SK-N-SH treated with all-trans-retinoic acid at 6 μM for 48 hours (cell line): ENCODE results near the gene SOX6.
"Not testable (repeated sequence)": the region's sequence is repeated elsewhere in the genome, so short reads cannot be mapped to it uniquely, and the experiment has no call there.

ENCODE experiments used
- ATAC-seq: fragments of 200-7000 bp; cut with Tn5 transposase; 3 replicates; pipeline ENCODE4 v1.9.1; 2020; ENCODE audit warnings: mild to moderate bottlenecking, moderate library complexity
- ARNTL ChIP-seq: fragments of 450-650 bp; formaldehyde crosslinking; IDR thresholded peaks from 2 replicates; pipeline ENCODE4 v1.5.0; 2020; ENCODE audit warnings: low read depth, mild to moderate bottlenecking, moderate library complexity, borderline replicate concordance
- BACH2 ChIP-seq: fragments of 250-450 bp; sonication (Bioruptor Pico); IDR thresholded peaks from 2 replicates; pipeline ENCODE4 v1.9.0; 2021; ENCODE audit warnings: mild to moderate bottlenecking, borderline replicate concordance
- CSDC2 ChIP-seq: fragments of 250-450 bp; sonication (Bioruptor Pico); IDR thresholded peaks from 2 replicates; pipeline ENCODE4 v1.5.0; 2020; ENCODE audit warnings: mild to moderate bottlenecking, moderate library complexity
- ESRRG ChIP-seq: fragments of 250-450 bp; sonication (Bioruptor Pico); IDR thresholded peaks from 2 replicates; pipeline ENCODE4 v1.6.1; 2021; ENCODE audit warnings: mild to moderate bottlenecking
- GLIS3 ChIP-seq: fragments of 250-450 bp; sonication (Bioruptor Pico); IDR thresholded peaks from 2 replicates; pipeline ENCODE4 v1.5.0; 2020; ENCODE audit warnings: mild to moderate bottlenecking, moderate library complexity
- ISL1 ChIP-seq: fragments of 250-450 bp; sonication (Bioruptor Pico); IDR thresholded peaks from 2 replicates; pipeline ENCODE4 v2.1.2; 2022; ENCODE audit warnings: mild to moderate bottlenecking, moderate library complexity
- OSR1 ChIP-seq: fragments of 250-450 bp; sonication (Bioruptor Pico); IDR thresholded peaks from 2 replicates; pipeline ENCODE4 v1.8.0; 2022; ENCODE audit warnings: moderate library complexity, mild to moderate bottlenecking, inconsistent platforms
- RARB ChIP-seq: fragments of 250-450 bp; sonication (Bioruptor Pico); IDR thresholded peaks from 2 replicates; pipeline ENCODE4 v1.8.0; 2021; ENCODE audit warnings: mild to moderate bottlenecking, moderate library complexity
- SNAI2 ChIP-seq: fragments of 250-450 bp; sonication (Bioruptor Pico); IDR thresholded peaks from 2 replicates; pipeline ENCODE4 v1.5.0; 2020; ENCODE audit warnings: mild to moderate bottlenecking, moderate library complexity
- TCF4 ChIP-seq: fragments of 250-450 bp; sonication (Bioruptor Pico); IDR thresholded peaks from 2 replicates; pipeline ENCODE4 v1.8.0; 2021; ENCODE audit warnings: mild to moderate bottlenecking, moderate library complexity, borderline replicate concordance
- TOX ChIP-seq: fragments of 250-450 bp; sonication (Bioruptor Pico); IDR thresholded peaks from 2 replicates; pipeline ENCODE4 v1.8.0; 2021; ENCODE audit warnings: mild to moderate bottlenecking, moderate library complexity, borderline replicate concordance
- ZC3H10 ChIP-seq: fragments of 250-450 bp; sonication (Bioruptor Pico); IDR thresholded peaks from 2 replicates; pipeline ENCODE4 v1.5.1; 2021; ENCODE audit warnings: mild to moderate bottlenecking, moderate library complexity
- ZFP30 ChIP-seq: fragments of 450-650 bp; formaldehyde crosslinking; IDR thresholded peaks from 2 replicates; pipeline ENCODE4 v1.5.0; 2022; ENCODE audit warnings: mild to moderate bottlenecking, moderate library complexity
- ZNF565 ChIP-seq: fragments of 450-650 bp; formaldehyde crosslinking; conservative IDR thresholded peaks from 2 replicates; pipeline ENCODE4 v1.5.0; 2020; ENCODE audit warnings: low read depth, mild to moderate bottlenecking, moderate library complexity
- ZNF70 ChIP-seq: fragments of 450-650 bp; formaldehyde crosslinking; IDR thresholded peaks from 2 replicates; pipeline ENCODE4 v1.5.0; 2020; ENCODE audit warnings: mild to moderate bottlenecking, moderate library complexity
- TF ChIP-seq, protein P1 (sequence below): fragments of 250-450 bp; sonication (Bioruptor Pico); IDR thresholded peaks from 2 replicates; pipeline ENCODE4 v1.5.1; 2021; ENCODE audit warnings: mild to moderate bottlenecking, moderate library complexity
- TF ChIP-seq, protein P2 (sequence below): fragments of 250-450 bp; sonication (Bioruptor Pico); IDR thresholded peaks from 2 replicates; pipeline ENCODE4 v1.8.0; 2021; ENCODE audit warnings: low read depth, mild to moderate bottlenecking, moderate library complexity, borderline replicate concordance
- TF ChIP-seq, protein P3 (sequence below): fragments of 250-450 bp; sonication (Bioruptor Pico); IDR thresholded peaks from 2 replicates; pipeline ENCODE4 v1.8.0; 2020; ENCODE audit warnings: mild to moderate bottlenecking, moderate library complexity, borderline replicate concordance
- TF ChIP-seq, protein P4 (sequence below): fragments of 250-450 bp; sonication (Bioruptor Pico); IDR thresholded peaks from 2 replicates; pipeline ENCODE4 v1.5.1; 2020; ENCODE audit warnings: low read depth, mild to moderate bottlenecking, moderate library complexity
- TF ChIP-seq, protein P5 (sequence below): fragments of 250-450 bp; sonication (Bioruptor Pico); IDR thresholded peaks from 2 replicates; pipeline ENCODE4 v1.5.0; 2020; ENCODE audit warnings: mild to moderate bottlenecking, moderate library complexity

The SOX6 gene

DNA sequence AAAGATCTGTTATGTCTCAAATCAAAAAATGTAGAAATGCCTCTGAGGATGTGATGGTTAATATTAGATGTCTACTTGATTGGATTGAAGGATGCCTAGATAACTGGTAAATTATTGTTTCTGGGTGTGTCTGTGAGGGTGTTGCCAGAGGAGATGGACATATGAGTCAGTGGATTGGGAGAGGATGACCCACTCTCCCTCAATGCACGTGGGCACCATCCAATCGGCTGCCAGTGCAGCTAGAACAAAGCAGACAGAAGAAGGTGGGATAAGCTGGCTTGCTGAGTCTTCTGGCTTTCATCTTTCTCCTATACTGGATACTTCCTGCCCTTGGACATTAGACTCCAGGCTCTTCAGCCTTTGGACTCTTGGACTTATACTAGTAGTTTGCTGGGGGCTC, 430.3 kb downstream of the SOX6 start:
- TF ChIP-seq ARNTL (CRISPR knock-in tag) (no peak), CSDC2 (CRISPR knock-in tag) (no peak), GLIS3 (CRISPR knock-in tag) (no peak), ZNF70 (CRISPR knock-in tag) (no peak), OSR1 (CRISPR knock-in tag) (no peak), TCF4 (no peak), SNAI2 (CRISPR knock-in tag) (no peak), ESRRG (CRISPR knock-in tag) (no peak), ZFP30 (no peak), ISL1 (CRISPR knock-in tag) (no peak), BACH2 (no peak), ZNF565 (CRISPR knock-in tag) (no peak), ZC3H10 (CRISPR knock-in tag) (no peak)
- TF ChIP-seq, protein P1, sequence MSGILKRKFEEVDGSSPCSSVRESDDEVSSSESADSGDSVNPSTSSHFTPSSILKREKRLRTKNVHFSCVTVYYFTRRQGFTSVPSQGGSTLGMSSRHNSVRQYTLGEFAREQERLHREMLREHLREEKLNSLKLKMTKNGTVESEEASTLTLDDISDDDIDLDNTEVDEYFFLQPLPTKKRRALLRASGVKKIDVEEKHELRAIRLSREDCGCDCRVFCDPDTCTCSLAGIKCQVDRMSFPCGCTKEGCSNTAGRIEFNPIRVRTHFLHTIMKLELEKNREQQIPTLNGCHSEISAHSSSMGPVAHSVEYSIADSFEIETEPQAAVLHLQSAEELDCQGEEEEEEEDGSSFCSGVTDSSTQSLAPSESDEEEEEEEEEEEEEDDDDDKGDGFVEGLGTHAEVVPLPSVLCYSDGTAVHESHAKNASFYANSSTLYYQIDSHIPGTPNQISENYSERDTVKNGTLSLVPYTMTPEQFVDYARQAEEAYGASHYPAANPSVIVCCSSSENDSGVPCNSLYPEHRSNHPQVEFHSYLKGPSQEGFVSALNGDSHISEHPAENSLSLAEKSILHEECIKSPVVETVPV (CRISPR knock-in tag) = no peak
- TF ChIP-seq, protein P2, sequence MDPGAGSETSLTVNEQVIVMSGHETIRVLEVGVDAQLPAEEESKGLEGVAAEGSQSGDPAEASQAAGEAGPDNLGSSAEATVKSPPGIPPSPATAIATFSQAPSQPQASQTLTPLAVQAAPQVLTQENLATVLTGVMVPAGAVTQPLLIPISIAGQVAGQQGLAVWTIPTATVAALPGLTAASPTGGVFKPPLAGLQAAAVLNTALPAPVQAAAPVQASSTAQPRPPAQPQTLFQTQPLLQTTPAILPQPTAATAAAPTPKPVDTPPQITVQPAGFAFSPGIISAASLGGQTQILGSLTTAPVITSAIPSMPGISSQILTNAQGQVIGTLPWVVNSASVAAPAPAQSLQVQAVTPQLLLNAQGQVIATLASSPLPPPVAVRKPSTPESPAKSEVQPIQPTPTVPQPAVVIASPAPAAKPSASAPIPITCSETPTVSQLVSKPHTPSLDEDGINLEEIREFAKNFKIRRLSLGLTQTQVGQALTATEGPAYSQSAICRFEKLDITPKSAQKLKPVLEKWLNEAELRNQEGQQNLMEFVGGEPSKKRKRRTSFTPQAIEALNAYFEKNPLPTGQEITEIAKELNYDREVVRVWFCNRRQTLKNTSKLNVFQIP (CRISPR knock-in tag) = no peak
- TF ChIP-seq, protein P3, sequence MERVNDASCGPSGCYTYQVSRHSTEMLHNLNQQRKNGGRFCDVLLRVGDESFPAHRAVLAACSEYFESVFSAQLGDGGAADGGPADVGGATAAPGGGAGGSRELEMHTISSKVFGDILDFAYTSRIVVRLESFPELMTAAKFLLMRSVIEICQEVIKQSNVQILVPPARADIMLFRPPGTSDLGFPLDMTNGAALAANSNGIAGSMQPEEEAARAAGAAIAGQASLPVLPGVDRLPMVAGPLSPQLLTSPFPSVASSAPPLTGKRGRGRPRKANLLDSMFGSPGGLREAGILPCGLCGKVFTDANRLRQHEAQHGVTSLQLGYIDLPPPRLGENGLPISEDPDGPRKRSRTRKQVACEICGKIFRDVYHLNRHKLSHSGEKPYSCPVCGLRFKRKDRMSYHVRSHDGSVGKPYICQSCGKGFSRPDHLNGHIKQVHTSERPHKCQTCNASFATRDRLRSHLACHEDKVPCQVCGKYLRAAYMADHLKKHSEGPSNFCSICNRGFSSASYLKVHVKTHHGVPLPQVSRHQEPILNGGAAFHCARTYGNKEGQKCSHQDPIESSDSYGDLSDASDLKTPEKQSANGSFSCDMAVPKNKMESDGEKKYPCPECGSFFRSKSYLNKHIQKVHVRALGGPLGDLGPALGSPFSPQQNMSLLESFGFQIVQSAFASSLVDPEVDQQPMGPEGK = no peak
- TF ChIP-seq, protein P4, sequence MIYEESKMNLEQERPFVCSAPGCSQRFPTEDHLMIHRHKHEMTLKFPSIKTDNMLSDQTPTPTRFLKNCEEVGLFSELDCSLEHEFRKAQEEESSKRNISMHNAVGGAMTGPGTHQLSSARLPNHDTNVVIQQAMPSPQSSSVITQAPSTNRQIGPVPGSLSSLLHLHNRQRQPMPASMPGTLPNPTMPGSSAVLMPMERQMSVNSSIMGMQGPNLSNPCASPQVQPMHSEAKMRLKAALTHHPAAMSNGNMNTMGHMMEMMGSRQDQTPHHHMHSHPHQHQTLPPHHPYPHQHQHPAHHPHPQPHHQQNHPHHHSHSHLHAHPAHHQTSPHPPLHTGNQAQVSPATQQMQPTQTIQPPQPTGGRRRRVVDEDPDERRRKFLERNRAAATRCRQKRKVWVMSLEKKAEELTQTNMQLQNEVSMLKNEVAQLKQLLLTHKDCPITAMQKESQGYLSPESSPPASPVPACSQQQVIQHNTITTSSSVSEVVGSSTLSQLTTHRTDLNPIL (CRISPR knock-in tag) = no peak
- no peak for ATAC-seq

DNA sequence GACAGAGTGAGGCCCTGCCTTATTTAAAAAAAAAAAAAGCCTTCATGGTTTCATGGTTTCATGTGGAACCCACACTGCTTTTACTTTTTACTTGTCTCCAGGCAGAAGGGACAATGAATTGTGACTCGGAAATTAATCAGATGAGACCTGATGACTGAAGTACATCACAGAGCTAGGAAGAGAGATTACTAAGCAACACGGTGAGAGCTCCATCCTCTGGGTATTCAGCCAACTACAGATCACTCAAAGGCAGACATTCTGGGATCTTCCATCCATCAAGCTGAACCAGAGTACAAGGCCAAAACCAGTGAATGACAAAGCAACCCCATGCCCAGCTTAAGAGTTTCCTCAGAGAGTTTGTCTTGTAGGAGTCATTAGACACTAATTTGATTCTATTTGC, 433.2 kb downstream of the SOX6 start:
- ATAC-seq = no peak
- no peak for TF ChIP-seq TOX
- TF ChIP-seq RARB (CRISPR knock-in tag) = no peak
- TF ChIP-seq, protein P5, sequence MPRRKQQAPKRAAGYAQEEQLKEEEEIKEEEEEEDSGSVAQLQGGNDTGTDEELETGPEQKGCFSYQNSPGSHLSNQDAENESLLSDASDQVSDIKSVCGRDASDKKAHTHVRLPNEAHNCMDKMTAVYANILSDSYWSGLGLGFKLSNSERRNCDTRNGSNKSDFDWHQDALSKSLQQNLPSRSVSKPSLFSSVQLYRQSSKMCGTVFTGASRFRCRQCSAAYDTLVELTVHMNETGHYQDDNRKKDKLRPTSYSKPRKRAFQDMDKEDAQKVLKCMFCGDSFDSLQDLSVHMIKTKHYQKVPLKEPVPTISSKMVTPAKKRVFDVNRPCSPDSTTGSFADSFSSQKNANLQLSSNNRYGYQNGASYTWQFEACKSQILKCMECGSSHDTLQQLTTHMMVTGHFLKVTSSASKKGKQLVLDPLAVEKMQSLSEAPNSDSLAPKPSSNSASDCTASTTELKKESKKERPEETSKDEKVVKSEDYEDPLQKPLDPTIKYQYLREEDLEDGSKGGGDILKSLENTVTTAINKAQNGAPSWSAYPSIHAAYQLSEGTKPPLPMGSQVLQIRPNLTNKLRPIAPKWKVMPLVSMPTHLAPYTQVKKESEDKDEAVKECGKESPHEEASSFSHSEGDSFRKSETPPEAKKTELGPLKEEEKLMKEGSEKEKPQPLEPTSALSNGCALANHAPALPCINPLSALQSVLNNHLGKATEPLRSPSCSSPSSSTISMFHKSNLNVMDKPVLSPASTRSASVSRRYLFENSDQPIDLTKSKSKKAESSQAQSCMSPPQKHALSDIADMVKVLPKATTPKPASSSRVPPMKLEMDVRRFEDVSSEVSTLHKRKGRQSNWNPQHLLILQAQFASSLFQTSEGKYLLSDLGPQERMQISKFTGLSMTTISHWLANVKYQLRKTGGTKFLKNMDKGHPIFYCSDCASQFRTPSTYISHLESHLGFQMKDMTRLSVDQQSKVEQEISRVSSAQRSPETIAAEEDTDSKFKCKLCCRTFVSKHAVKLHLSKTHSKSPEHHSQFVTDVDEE = no peak
- TF ChIP-seq ESRRG (CRISPR knock-in tag) = no peak
- TF ChIP-seq TCF4 = no peak
- TF ChIP-seq, protein P1 (CRISPR knock-in tag) = no peak
- TF ChIP-seq ARNTL (CRISPR knock-in tag) = no peak
- TF ChIP-seq BACH2 = no peak
- TF ChIP-seq GLIS3 (CRISPR knock-in tag) = no peak

DNA sequence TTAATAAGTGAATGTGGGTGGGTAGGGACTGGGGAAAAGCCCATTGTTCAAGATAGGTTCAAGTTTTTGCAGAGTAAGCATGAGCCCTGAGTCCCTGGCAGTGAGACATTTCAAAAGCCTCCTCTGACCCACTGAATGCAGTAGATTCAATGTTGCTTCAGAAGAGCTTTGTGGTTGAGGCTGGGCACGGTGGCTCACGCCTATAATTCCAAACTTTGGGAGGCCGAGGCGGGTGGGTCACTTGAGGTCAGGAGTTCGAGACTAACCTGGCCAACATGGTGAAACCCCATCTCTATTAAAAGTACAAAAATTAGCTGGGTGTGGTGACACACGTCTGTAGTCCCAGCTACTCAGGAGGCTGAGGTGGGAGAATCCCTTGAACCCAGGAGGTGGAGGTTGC, 433.6 kb downstream of the SOX6 start:
- ATAC-seq = not testable (repeated sequence)
